ENCODE results near the gene STEEP1.

Gene STEEP1

DNA sequence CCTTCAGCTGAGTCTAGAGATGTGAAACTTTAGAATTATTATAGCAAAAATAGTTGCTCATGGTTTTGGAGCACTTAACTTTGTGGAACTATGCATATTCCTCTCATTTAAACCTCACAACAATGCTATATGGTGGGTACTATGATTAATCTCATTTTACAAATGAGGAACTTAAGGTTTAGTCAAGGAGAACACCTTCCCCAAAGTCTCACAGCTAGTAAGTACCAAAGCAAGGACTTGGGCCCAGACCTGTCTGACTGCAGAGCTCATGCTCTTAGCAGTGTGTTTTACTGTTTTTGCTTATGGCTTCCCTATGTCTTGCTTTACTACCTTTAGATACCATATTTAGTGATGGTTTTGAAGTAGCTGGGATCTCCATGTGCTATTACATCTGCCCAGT, 14.2 kb upstream of the STEEP1 start:
- Histone ChIP-seq H3K27ac (replicated peaks) (no peak overlapping the region), H3K4me3 (replicated peaks; ENCODE audit: insufficient read depth, low read length) (no peak overlapping the region), H3K27me3 (ENCODE audit: insufficient read depth, poor library complexity, severe bottlenecking) (no peaks in the 10 kb centered on the region)
- no peak for TF ChIP-seq POLR2AphosphoS5 (IDR thresholded peaks at IDR 0.05; ENCODE audit: low read depth)
- no peak for TF ChIP-seq SPI1 (IDR thresholded peaks at IDR 0.05; ENCODE audit: borderline replicate concordance, low read depth)
- TF ChIP-seq, protein P1, sequence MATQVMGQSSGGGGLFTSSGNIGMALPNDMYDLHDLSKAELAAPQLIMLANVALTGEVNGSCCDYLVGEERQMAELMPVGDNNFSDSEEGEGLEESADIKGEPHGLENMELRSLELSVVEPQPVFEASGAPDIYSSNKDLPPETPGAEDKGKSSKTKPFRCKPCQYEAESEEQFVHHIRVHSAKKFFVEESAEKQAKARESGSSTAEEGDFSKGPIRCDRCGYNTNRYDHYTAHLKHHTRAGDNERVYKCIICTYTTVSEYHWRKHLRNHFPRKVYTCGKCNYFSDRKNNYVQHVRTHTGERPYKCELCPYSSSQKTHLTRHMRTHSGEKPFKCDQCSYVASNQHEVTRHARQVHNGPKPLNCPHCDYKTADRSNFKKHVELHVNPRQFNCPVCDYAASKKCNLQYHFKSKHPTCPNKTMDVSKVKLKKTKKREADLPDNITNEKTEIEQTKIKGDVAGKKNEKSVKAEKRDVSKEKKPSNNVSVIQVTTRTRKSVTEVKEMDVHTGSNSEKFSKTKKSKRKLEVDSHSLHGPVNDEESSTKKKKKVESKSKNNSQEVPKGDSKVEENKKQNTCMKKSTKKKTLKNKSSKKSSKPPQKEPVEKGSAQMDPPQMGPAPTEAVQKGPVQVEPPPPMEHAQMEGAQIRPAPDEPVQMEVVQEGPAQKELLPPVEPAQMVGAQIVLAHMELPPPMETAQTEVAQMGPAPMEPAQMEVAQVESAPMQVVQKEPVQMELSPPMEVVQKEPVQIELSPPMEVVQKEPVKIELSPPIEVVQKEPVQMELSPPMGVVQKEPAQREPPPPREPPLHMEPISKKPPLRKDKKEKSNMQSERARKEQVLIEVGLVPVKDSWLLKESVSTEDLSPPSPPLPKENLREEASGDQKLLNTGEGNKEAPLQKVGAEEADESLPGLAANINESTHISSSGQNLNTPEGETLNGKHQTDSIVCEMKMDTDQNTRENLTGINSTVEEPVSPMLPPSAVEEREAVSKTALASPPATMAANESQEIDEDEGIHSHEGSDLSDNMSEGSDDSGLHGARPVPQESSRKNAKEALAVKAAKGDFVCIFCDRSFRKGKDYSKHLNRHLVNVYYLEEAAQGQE (IDR thresholded peaks at IDR 0.05; ENCODE audit: insufficient replicate concordance, low read depth) = no peak
- DNase-seq (ENCODE audit: low read depth in 1 of 2, low spot score in 1 of 2) = no peak

DNA sequence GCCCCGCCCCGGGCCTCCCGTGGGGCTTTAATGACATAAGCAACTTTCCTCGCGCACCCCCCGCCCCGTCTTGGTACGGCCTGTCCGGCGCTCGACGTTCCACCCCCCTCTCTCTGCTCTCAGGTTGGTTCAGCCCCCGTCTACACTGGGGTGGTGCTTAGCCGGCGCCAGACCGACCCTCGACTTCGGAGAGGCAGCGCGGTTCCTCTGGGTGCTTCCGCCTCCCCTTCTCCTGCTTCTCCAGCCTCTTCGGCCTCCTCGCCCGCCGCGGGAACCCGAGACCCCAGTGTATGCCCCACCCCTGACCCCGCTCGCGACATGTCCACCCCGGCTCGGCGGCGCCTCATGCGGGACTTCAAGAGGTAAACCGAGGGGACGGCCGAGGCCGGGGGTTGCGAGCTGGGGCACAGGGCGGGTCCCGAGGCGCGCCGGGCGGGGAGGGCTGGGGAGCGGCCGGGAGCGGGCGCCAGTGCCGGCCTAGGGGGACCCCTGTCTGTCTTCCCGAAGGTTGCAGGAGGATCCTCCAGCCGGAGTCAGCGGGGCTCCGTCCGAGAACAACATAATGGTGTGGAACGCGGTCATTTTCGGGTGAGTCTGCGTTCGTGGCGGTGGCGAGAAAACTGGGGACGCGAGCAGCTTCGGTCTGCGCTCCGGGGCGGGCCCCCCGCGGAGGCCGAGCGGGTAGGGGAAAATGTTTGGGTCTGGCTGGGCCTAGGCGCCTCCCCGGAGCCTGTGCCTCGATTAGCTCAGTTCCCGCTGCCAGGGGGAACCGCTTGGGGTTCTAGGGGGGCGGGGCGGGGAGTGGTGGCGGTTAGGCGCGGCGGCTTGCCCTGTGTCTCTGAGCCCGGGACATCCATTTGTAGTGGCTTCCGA, 9.4 kb upstream of the STEEP1 start, which contains the start of gene UBE2A:
TSS of gene UBE2A (plus strand) at position 170 of the 873 bp plus-strand sequence. CDS start at position 319, 149 bp downstream.
- Histone ChIP-seq H3K27ac (replicated peaks) (peak within 1 kb of the TSS; percentile 86), H3K27me3 (ENCODE audit: insufficient read depth, poor library complexity, severe bottlenecking) (no peaks in the 10 kb centered on the region), H3K4me3 (replicated peaks; ENCODE audit: insufficient read depth, low read length) (peak within 1 kb of the TSS; percentile 59)
- peak; percentile 75 to 89 for DNase-seq (ENCODE audit: low read depth in 1 of 2, low spot score in 1 of 2)
- TF ChIP-seq SPI1 (IDR thresholded peaks at IDR 0.05; ENCODE audit: borderline replicate concordance, low read depth) (no peak), GABPA (IDR thresholded peaks at IDR 0.05; ENCODE audit: low read depth) (no peak), POLR2AphosphoS5 (IDR thresholded peaks at IDR 0.05; ENCODE audit: low read depth) (peak; percentile 81; the same call in 1 of the 2 replicates)
- TF ChIP-seq, protein P2, sequence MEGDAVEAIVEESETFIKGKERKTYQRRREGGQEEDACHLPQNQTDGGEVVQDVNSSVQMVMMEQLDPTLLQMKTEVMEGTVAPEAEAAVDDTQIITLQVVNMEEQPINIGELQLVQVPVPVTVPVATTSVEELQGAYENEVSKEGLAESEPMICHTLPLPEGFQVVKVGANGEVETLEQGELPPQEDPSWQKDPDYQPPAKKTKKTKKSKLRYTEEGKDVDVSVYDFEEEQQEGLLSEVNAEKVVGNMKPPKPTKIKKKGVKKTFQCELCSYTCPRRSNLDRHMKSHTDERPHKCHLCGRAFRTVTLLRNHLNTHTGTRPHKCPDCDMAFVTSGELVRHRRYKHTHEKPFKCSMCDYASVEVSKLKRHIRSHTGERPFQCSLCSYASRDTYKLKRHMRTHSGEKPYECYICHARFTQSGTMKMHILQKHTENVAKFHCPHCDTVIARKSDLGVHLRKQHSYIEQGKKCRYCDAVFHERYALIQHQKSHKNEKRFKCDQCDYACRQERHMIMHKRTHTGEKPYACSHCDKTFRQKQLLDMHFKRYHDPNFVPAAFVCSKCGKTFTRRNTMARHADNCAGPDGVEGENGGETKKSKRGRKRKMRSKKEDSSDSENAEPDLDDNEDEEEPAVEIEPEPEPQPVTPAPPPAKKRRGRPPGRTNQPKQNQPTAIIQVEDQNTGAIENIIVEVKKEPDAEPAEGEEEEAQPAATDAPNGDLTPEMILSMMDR (IDR thresholded peaks at IDR 0.05; ENCODE audit: insufficient read depth, low read length) = no peak
- TF ChIP-seq, protein P1 (IDR thresholded peaks at IDR 0.05; ENCODE audit: insufficient replicate concordance, low read depth) = peak; percentile 58

DNA sequence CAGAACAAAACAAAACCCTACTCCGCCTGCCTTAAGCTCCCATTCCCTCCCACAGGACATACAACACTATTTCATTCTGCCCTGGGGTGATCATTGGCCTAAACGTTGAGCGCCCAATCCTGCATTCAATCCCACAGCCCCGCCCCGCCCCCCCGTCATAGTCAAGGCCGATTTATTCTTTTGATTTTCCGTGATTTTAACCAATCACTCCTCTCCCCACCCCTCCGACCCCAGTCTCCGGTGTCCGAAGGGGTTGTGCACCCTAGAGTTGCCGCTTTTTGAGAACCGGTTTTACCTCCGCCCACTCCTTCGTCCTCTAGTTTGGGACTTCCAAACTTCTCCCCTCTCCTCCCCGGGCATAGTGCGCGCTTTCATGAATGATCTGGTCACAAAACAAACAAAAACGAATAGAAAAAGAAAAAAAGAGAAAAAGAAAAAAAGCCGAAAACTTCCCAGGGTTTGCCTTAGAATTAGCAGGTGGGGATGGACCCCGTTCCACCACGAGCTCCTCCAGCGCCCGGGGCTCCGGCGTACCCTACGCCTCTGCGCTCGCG, 8.7 kb upstream of the STEEP1 start:
- peak overlapping the region; percentile 59 for H3K4me3 ChIP-seq (replicated peaks; ENCODE audit: insufficient read depth, low read length)

More for the DNA sequence above, 8.7 kb upstream of the STEEP1 start:
- H3K27ac ChIP-seq (replicated peaks) = peak overlapping the region; percentile 86
- no peak for TF ChIP-seq SPI1 (IDR thresholded peaks at IDR 0.05; ENCODE audit: borderline replicate concordance, low read depth)
- TF ChIP-seq, protein P2 (IDR thresholded peaks at IDR 0.05; ENCODE audit: insufficient read depth, low read length) = no peak
- TF ChIP-seq GABPA (IDR thresholded peaks at IDR 0.05; ENCODE audit: low read depth) = no peak
- no peak for TF ChIP-seq POLR2AphosphoS5 (IDR thresholded peaks at IDR 0.05; ENCODE audit: low read depth)
- TF ChIP-seq, protein P1 (IDR thresholded peaks at IDR 0.05; ENCODE audit: insufficient replicate concordance, low read depth) = no peak
- DNase-seq (ENCODE audit: low read depth in 1 of 2, low spot score in 1 of 2) = peak in 1 of 2 experiments; percentile 7
- no peaks in the 10 kb centered on the region for H3K27me3 ChIP-seq (ENCODE audit: insufficient read depth, poor library complexity, severe bottlenecking)

All from HL-60 (cell line).